ENCODE results near the gene ARFRP1. TPM values are rescaled to one million over a fixed set of nuclear protein-coding genes. Genes with fewer than 3 reads are reported as not detected.
A peak's percentile ranks its signal among the peaks of the same experiment; 100 is the strongest.

The ARFRP1 gene
- total RNA-seq, 1 experiment from 2014 or later = 119 TPM

- Histone ChIP-seq H3K9me3 (no peaks in the 10 kb centered on the region), H3K4me3 (ENCODE audit: low read depth, low read length) (no peak overlapping the region), H3K4me1 (peaks cover 26% of the 10 kb centered on the region), H3K27me3 (replicated peaks; ENCODE audit: control insufficient read depth, insufficient read depth, low read length) (no peaks in the 10 kb centered on the region), H3K36me3 (ENCODE audit: control insufficient read depth, insufficient read depth, low read length) (no peaks in the 10 kb centered on the region; the same call in 1 of the 2 replicates)
- Mint-ChIP-seq H3K4me1 (ENCODE audit: low read depth, unreplicated experiment) (peaks cover 11% of the 10 kb centered on the region), H3K27me3 (ENCODE audit: insufficient read depth, unreplicated experiment) (peaks cover 2% of the 10 kb centered on the region), H3K9me3 (ENCODE audit: unreplicated experiment) (no peaks in the 10 kb centered on the region), H3K4me3 (ENCODE audit: unreplicated experiment) (no peak overlapping the region), H3K27ac (ENCODE audit: unreplicated experiment) (peak overlapping the region; percentile 30), H3K36me3 (ENCODE audit: insufficient read depth, unreplicated experiment) (peaks cover 100% of the 10 kb centered on the region)
- no peak for TF ChIP-seq CTCF (IDR thresholded peaks at IDR 0.05; ENCODE audit: insufficient read depth in 1 of 2, low read depth in 1 of 2, low read length in 1 of 2, severe bottlenecking in 1 of 2, unreplicated experiment in 1 of 2)
- ChIA-PET POLR2A (interaction anchor here (1.6 kb wide), 1 partner anchor 8 kb away, joined by 5 read pairs; the partner anchor contains the start of genes ARFRP1 and ZGPAT), CTCF (interaction anchor here (1.2 kb wide), 1 partner anchor 8 kb away, joined by 3 read pairs; the partner anchor contains the start of genes ARFRP1 and ZGPAT)
- DNase-seq = peak; percentile 51 to 71
- TSS peak; percentile 48 for BruUV-seq (replicated peaks)
- intact Hi-C loops (cut with micrococcal nuclease; ENCODE audit: unreplicated experiment) = no loop called here
Measured at GRCh38 chr20:63699466-63700198, 8.1 kb downstream of the ARFRP1 start.

DNA sequence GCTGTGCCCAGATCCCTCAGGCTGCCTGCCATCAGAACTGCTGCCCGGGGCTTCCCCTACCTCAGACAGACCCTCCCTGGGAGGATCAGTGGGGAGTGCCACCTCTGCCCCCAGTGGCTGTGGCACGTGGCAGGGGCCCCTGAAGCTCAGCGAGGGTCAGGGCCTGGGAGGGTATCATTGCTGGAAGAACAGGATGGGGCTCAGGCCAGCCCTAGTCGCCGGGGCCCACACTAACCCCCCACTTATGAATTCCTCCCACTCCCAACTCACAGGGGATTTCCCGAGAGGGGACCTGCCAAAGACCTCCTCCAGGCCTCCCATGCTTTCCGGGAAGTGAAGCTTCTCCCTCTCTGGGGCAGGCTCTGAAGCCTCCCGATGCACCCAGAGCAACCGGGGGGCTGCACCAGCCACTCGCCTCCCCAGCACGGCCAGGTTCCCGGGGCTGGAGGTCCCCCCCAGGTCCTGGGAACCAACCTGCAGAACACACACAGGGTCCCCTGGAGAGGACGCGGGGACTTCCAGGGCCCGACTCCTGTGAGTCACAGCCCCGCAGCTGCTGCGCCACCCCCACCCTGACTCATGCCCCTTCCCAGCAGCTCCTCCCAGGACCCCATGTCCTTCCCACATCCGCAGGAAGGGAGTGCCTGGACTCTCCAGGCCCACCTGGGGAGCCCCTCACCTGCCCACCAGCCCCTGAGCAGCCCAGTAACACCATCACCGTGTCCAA, 8.9 kb downstream of the ARFRP1 start:
- peak; percentile 41 to 67 for DNase-seq
- ChIA-PET CTCF (interaction anchor here (0.6 to 1.2 kb wide), 2 partner anchors 9 to 53 kb away, joined by 3 to 8 read pairs; partner anchors contain the start of genes ARFRP1 and ZGPAT), POLR2A (interaction anchor here (1.6 kb wide), 1 partner anchor 9 kb away, joined by 5 read pairs; the partner anchor contains the start of genes ARFRP1 and ZGPAT)
- peaks cover 3% of the 10 kb centered on the region; the same call in 1 of the 2 replicates for H3K9me3 ChIP-seq
- H3K4me1 Mint-ChIP-seq (ENCODE audit: low read depth, unreplicated experiment) = peaks cover 11% of the 10 kb centered on the region
- H3K36me3 ChIP-seq (ENCODE audit: control insufficient read depth, insufficient read depth, low read length) = no peaks in the 10 kb centered on the region; the same call in 1 of the 2 replicates
- BruUV-seq (replicated peaks) = no TSS peak
- H3K36me3 Mint-ChIP-seq (ENCODE audit: insufficient read depth, unreplicated experiment) = peaks cover 100% of the 10 kb centered on the region
- intact Hi-C loops (cut with micrococcal nuclease; ENCODE audit: unreplicated experiment) = no loop called here
- H3K4me1 ChIP-seq = peaks cover 26% of the 10 kb centered on the region
- peaks cover 2% of the 10 kb centered on the region for H3K27me3 Mint-ChIP-seq (ENCODE audit: insufficient read depth, unreplicated experiment)
- no peaks in the 10 kb centered on the region for H3K9me3 Mint-ChIP-seq (ENCODE audit: unreplicated experiment)
- H3K4me3 ChIP-seq (ENCODE audit: low read depth, low read length) = no peak overlapping the region
- H3K27me3 ChIP-seq (replicated peaks; ENCODE audit: control insufficient read depth, insufficient read depth, low read length) = no peaks in the 10 kb centered on the region
- peak overlapping the region; percentile 11 for H3K4me3 Mint-ChIP-seq (ENCODE audit: unreplicated experiment)
- no peak for TF ChIP-seq CTCF (IDR thresholded peaks at IDR 0.05; ENCODE audit: insufficient read depth in 1 of 2, low read depth in 1 of 2, low read length in 1 of 2, severe bottlenecking in 1 of 2, unreplicated experiment in 1 of 2)
- peak overlapping the region; percentile 30 for H3K27ac Mint-ChIP-seq (ENCODE audit: unreplicated experiment)

All from Caco-2 (cell line).